Stimulated activated CD8-positive, alpha-beta memory T cell treated with anti-CD3 and anti-CD28 coated beads, Interleukin-15, amount 100 ng/mL, for 48 hours (primary cell): ENCODE data around the gene ZFP3.
"Not testable (repeated sequence)": the region's sequence is repeated elsewhere in the genome, so short reads cannot be mapped to it uniquely, and the experiment has no call there.

Experiments used
- DNase-seq, 2 donors: peaks; one replicate each; pipeline ENCODE4 v3.0.0-alpha.2; 2020; ENCODE audit warnings: low read depth in 2 of 2

Gene ZFP3

DNA sequence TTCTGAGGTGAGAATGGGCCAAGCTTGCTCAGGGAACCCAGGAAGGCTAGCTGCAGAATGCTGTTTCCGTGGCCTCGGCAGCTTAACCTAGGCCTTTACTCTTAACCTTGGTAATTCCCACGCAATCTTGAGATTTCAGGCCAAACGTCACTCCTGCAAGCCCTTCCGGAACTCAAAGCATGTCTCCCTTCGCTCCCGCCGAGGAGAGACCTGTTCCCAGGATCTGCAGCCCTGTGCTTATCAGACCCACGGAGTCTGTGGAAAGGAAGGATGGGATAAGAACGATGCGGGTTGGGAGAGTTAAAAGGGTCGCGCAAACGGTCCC lies 524 bp upstream of the ZFP3 start:
- no peak for DNase-seq

- no peak for DNase-seq
Measured at GRCh38 chr17:5080591-5080990, 2.3 kb downstream of the ZFP3 start.

GRCh38 chr17:5092218-5093010 lies 14.1 kb downstream of the ZFP3 start:
- DNase-seq, result no peak

DNA sequence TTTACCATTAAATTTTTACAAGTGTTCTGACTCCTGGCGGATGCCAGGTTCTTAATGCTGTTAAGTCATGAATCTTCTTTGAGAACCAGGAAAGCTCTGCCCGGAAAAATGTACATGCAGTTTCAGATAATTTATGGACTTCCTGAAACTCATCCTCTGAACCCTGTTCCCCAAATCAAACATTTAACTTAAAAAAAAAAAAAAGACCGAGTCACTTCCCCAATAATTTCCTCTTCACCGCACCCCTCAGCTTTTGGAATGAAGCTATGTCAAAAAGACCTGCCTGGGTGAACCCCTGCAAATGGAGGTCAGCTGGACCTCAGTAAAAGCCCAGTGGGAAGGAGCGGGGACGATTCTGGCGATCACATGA lies 18.4 kb downstream of the ZFP3 start:
- no peak for DNase-seq

DNA sequence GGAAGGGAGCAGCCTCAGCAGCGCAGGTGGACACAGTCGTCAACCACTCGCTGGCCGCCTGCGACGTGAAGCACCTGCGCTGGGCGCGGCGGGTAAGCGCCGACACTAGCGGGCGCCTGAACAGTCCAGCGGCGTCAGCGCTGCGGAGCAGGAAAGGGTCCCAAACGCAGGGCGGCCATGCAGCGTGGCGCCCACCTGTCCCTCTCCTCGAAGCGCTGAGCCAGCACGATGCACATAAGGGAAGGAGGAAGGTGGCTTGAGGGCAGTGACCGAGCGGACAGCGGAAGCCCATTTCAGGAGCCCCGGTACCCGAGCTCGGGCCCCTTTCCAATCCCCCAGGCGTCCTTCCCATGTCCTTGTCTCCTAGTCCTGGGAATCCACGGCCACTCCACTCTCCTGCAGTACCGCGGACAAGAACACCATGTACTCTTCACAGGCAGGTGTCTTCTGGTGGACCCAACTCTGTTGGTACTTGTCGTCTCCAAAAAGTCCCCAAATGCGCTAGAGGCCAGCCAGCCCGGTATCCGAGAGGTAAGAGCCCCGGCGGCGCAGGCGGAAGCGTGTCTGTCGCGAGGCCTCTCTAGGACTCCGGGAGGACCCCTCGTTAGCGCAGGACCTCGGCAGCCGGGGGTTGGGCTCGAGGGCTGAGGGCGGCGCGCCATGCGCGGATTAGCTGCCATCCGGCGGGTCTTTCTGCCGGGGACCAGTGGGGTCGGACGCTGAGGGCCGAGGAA lies 19.0 kb downstream of the ZFP3 start:
- DNase-seq, result peak in 1 of 2 donors; percentile 10

GRCh38 chr17:5099271-5099670 lies 21.0 kb downstream of the ZFP3 start:
- DNase-seq, result no peak

DNA sequence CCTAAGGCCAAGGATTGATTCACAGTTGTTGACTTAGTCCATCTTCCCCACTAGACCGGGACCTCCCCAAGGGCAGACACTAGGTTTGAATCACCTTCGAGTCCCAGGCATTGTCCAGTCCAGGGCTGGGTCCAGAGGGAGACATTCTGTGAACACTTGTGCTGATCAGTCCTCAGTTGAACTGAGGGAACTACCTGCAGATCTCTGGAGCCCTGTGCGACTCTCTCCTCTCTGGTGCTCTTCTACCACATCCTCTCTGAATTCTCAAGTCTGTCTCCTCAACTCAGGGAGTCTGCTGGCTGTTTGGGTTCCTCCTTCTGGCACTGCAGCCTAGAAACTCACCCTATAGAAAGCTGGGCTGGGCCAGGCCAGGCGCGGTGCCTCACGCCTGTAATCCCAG lies 22.6 kb downstream of the ZFP3 start:
- no peak for DNase-seq

- no peak for DNase-seq
Measured at GRCh38 chr17:5110816-5111215, 32.5 kb downstream of the ZFP3 start.

DNA sequence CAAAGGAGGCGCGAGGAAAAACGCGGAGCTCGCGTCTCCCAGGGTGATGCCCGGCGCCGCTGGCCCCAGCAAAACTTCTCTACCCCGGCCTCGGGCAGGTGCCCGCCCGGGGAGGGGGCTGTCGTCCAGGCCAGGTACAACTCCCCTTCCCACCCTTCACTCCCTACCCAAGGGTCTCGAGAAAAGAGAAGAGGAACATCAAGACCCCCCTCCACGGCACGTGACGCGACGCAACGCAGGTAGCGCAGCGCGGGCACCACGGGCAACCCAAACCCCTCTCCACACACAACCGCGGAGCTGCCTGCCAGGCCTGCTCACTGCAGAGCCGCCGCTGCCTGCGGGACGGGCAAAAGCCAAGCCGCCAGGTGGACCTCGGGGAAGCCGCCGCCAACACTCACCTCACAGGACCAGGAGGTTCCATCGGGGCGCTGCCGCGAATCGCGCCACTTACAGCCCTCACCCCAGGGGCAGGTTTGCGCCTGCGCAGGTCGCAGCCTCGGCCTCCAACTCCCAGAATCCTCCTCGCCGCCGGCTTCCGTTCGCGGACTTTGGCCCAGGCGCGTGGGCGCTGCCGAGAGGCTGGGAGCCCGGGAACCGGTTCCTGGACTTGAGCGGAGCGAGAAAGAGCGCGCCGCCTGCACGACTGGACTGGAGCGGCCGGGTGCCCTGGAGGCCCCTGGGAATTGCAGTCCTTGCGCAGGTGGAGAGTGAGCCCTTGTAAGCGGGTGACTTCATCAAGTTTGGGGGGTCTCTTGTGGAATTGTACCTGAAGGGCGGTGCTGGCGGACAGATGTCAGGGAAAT lies 33.3 kb downstream of the ZFP3 start, which contains the start of gene ZNF232:
Gene ZNF232 (minus strand): TSS at position 477 of the 803 bp plus-strand sequence. CDS start 56 bp downstream, at position 421.
- DNase-seq, result peak; percentile 92 to 93

DNA sequence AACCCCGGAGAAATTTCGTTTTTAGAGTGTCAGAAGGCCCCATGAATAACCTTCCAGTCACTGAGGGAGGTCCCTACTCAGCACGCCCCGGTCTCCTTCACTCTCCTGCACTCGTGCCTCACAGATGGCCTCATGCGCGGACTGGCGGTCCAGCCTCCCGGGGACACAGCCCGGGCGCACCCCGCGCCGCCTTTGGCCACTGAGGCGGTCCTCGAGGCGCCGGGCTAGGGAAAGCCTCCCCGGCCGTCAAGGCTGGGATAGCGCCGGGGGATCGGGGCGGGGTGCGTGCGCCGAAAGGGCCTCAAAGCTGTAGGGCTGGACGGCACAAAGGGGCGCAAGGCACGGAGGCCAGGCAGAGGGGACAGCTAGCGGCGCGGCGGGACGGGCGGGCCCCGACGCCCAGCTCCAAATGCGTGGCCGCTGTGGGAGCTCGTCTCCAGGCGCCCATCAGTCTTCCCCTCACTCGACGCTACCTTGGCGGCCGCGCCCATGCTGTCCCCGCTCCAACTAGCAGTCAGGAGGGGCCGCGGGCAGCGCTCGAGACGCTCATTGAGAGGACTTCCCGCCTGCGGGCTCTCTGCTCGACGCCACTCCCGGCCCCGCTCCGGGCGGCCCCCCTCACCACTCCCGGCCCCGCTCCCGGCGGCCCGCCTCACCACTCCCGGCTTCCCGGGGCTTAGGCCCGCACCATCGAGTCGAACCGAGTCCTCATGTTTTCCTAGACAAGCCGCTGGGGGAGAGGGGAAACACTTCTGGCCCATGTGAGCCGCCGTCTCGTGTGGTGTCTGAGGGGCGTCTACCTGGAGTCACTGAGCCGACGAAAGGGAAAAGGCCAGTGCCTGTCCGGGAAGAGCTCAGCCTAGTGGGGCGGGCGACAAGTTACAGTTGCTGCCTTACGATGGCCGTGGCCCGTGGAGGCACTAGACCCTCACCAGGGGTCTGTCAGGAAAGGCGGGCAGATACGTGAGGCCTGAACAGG lies 37.7 kb downstream of the ZFP3 start, which contains the start of gene USP6:
Gene USP6 (plus strand): TSS at position 360 of the 979 bp plus-strand sequence. CDS start 14,336 bp downstream, outside the sequence.
- DNase-seq, result no peak

DNA sequence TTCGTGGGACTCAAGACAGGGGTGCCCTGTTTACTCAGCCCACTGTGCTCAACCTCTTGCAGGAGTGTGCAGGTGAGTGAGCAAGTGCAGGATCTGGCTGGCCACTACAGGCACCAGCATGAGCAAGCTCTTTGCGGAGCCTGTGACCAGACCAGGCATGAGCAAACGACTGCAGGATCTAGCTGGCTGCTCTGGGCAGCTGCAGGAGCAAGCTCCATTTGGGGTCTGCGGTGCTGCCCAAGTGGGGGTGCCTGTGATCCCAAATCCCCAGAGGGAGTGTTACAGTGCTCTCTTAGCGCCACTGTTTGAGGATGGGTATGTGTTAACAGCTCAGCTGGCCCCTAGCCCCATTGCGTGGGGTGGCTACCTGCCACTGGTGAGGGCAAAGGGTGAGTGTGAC lies 40.0 kb downstream of the ZFP3 start:
- no peak for DNase-seq

DNA sequence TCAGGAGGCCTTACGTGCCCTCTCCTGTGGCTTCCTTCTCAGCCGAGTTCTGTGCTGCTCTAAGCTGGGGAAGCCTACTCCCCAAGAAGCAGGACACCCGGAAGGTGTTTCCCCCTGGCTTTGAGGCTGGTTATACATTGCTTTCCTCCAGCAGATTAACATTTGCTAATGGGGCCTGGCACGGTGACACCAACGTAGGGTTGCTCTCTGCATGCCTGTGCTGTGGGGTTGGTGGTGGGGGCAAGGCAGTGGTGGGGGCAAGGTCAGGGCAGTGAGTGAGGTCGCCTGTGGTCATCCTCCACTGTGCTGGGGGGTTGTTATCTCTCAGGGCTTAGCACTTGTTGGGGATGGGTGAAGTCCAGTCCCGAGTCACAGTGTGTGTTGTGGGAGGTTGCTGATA lies 41.8 kb downstream of the ZFP3 start:
- DNase-seq, result no peak

DNA sequence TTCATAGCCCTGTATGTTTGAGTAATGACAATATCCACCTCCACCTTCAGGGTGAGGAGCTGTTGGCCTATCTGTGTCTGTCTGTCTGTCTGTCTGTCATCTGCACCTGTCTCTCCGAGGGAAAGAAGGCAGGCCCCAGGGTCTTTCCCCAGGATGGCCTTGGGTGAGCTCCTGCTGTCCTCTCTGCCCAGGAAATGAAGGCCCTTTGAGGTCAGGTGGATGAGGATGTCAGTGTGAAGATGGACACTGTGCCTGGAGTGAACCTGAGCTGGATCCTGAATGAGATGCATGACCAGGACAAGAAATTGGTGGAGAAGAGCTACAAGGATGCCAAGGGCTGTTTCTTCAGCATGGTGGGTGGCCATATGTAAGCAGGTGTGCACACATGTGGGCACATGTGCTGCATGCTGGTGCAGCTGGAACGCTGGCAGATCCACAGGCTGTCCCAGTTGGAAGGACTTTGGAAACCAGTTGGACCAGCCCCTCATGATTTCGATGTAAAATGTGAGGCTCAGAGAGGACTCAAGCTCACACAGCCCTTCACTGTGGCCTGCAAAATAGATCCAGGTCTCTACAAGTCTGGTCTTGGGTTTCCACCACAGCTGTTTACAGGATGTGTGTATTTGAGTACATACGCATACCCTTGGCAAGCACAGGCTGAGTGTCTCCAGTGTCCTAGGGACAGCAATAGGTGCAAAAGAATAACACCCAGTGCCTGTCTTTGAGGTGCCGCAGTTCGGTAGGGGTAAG lies 42.3 kb downstream of the ZFP3 start:
- not testable (repeated sequence) for DNase-seq

DNA sequence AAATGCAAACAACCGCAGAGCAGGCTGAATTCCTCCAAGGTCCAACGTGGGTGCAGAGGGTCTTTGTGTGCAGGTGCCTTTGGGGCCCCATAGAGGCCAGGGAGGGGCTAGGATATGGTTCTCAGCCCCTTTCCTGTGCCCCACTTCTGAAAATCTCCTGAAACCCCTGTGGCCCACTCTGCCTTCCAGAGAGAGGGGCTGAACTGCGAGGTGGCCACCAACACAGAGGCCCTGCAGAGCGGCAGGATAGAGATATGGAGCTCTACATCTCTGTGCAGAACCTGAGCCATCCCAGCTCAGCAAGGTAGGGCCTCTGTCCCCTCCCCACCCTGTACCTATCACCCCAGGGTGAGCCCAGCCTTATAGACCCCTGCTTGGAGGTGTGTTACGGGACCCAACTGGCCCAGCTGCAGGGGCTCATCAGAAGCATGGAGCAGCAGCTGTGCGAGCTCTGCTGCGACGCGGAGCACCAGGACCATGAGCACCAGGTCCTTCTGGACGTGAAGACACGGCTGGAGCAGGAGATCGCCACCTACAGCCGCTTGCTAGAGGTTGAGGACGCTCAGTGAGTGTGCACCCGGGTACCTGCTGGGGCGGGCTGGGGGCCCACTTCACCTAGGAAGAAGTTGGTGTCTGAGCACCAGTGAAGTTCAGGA lies 43.0 kb downstream of the ZFP3 start:
- DNase-seq, result no peak

GRCh38 chr17:5122056-5122455 lies 43.8 kb downstream of the ZFP3 start:
- not testable (repeated sequence) for DNase-seq

DNA sequence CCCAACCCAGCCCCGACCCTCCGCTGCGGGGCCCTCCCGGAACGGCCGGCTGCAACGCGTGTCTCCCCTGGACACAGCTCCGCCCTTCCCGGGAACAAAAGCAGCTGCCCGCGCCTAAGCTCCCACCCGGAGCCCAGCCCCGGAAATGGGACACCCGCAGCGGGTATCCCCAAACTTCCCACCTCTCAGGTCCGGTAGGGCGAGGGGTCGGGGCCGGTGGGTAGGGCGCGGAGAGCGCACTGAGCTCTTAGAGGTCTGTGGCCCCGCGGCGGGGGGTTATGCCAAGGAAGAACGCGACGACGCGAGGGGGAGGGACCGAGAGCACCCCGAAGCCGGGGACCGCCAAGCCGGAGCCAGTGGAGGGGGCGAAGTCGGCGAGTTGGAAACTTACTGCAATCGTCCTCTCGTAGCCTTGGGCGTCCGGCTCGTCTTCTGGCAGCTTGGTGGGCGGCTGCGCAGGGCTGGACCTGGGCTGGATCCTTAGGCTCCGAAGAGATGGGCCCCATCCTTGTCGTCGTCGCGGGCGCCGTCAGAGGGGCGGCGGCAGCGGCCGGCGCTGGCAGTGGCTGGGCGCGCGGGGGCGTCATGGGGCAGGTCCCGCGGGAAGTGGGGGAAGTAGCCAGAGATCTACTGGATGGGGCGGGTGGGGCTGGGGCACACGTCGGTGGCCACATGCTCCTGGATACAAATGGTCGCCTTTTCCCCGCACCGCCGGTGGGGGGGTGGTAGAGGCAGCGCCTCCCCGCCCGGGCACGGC lies 44.5 kb downstream of the ZFP3 start:
- no peak for DNase-seq

DNA sequence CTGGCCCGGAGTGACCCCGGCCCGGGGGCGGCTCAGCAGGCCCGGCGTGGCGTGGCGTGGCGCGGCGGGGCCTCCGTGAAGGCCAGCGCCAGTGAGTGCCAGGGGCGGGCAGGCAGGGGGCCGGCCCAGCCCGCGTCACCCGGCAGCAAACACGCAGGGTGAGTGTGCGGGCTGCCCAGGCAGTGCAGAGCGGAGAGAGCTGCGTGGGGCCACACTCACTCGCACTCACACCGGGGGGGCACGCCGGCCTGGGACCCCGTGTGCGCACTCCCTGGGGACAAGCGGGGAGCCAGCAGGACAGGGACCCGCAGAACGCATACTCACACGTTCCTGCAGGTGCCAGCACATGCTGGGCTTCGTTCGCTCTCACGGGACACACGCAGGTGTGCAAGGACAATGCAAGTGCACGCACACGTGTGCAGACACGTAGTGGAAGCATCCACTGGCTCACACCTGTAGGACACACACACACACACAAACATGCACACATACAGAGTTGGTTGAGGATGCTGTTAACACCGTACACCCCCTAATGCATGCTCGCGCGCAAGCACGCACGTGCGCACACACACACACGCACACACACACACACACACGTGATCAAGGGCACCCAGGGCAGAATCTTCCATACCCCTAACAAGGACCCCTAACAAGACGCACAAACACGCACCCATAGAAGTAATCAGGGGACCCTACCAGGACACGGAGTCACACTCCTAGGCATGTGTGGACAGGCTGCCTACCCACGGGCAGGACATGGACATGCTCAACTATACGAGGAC lies 45.3 kb downstream of the ZFP3 start:
- DNase-seq, result no peak

GRCh38 chr17:5124125-5124760 lies 46.0 kb downstream of the ZFP3 start:
- DNase-seq, result not testable (repeated sequence)
